KBM-7 (cell line): ENCODE data around the gene POTEF.
A peak's percentile ranks its signal among the peaks of the same experiment; 100 is the strongest.
"Not testable (repeated sequence)": the region's sequence is repeated elsewhere in the genome, so short reads cannot be mapped to it uniquely, and the experiment has no call there.

ENCODE experiments used
- DNase-seq: peaks from one replicate; pipeline ENCODE4 v3.0.0-alpha.2; 2015
- in situ Hi-C: fragments of 300-500 bp; cut with MboI; formaldehyde crosslinking; loops from 2 replicates; pipeline ENCODE4 v1.14.3; 2020; ENCODE audit warnings: low sequenced_read_pairs, low pct_unique_long_range_greater_than_20kb, mixed read lengths

The POTEF gene

GRCh38 chr2:130139331-130140280 is 10.6 kb upstream of the POTEF start:
- in situ Hi-C loops, DNase-seq: not testable (repeated sequence)

- DNase-seq, in situ Hi-C loops: not testable (repeated sequence)
Observed at GRCh38 chr2:130138841-130139251, 9.8 kb upstream of the POTEF start.

- DNase-seq, in situ Hi-C loops: not testable (repeated sequence)
Observed at GRCh38 chr2:130138326-130138725, 9.3 kb upstream of the POTEF start.

GRCh38 chr2:130137118-130137517 is 8.1 kb upstream of the POTEF start:
- DNase-seq, in situ Hi-C loops: not testable (repeated sequence)

- in situ Hi-C loops, DNase-seq: not testable (repeated sequence)
Observed at GRCh38 chr2:130136546-130136945, 7.5 kb upstream of the POTEF start.

GRCh38 chr2:130135692-130136541 is 6.9 kb upstream of the POTEF start:
- in situ Hi-C loops = no loop called here

GRCh38 chr2:130128464-130128863 is 558 bp downstream of the POTEF start:
- DNase-seq, in situ Hi-C loops: not testable (repeated sequence)

More at GRCh38 chr2:130135692-130136541, 6.9 kb upstream of the POTEF start:
- no peak for DNase-seq

GRCh38 chr2:130127726-130128125 is 1.3 kb downstream of the POTEF start:
- not testable (repeated sequence) for DNase-seq

GRCh38 chr2:130120924-130121323 is 8.1 kb downstream of the POTEF start:
- in situ Hi-C loops, DNase-seq: not testable (repeated sequence)

More at GRCh38 chr2:130127726-130128125, 1.3 kb downstream of the POTEF start:
- in situ Hi-C loops = not testable (repeated sequence)

- DNase-seq, in situ Hi-C loops: not testable (repeated sequence)
Observed at GRCh38 chr2:130102597-130103363, 26.2 kb downstream of the POTEF start.

GRCh38 chr2:130062645-130063044 is 66.4 kb downstream of the POTEF start:
- in situ Hi-C loops, DNase-seq: not testable (repeated sequence)

- in situ Hi-C loops, DNase-seq: not testable (repeated sequence)
Observed at GRCh38 chr2:130059982-130060381, 69.0 kb downstream of the POTEF start.

- in situ Hi-C loops, DNase-seq: not testable (repeated sequence)
Observed at GRCh38 chr2:130056336-130056735, 72.7 kb downstream of the POTEF start.

GRCh38 chr2:130053217-130053911 is 75.7 kb downstream of the POTEF start:
- DNase-seq, in situ Hi-C loops: not testable (repeated sequence)

GRCh38 chr2:130052376-130052775 is 76.6 kb downstream of the POTEF start:
- in situ Hi-C loops, DNase-seq: not testable (repeated sequence)

GRCh38 chr2:130048422-130048821 is 80.6 kb downstream of the POTEF start:
- in situ Hi-C loops, DNase-seq: not testable (repeated sequence)

GRCh38 chr2:130038265-130038603 is 90.8 kb downstream of the POTEF start:
- DNase-seq, in situ Hi-C loops: not testable (repeated sequence)

- in situ Hi-C loops = not testable (repeated sequence)
- DNase-seq = peak; percentile 1
Observed at GRCh38 chr2:130025931-130026330, 103.1 kb downstream of the POTEF start.
